HepG2 (cell line): ENCODE results near the gene EIF4G2. TPM values are rescaled to one million over a fixed set of nuclear protein-coding genes. Genes with fewer than 3 reads are reported as not detected.
A peak's percentile ranks its signal among the peaks of the same experiment; 100 is the strongest.

ENCODE experiments used
- ARID3A ChIP-seq: IDR thresholded peaks from 2 replicates; pipeline ENCODE4 v1.6.1; 2012; ENCODE audit warnings: low read depth, low read length, improper control_type of control experiment
- DR1 ChIP-seq: sonication (generic); formaldehyde crosslinking; IDR thresholded peaks from 2 replicates; pipeline ENCODE4 v1.8.0; 2021; ENCODE audit warnings: mild to moderate bottlenecking, missing genetic modification reagents, inconsistent platforms
- FOXK1 ChIP-seq: sonication (generic); formaldehyde crosslinking; IDR thresholded peaks from 2 replicates; pipeline ENCODE4 v1.4.0; 2020; ENCODE audit warnings: low read depth, missing genetic modification reagents, borderline replicate concordance
- HES4 ChIP-seq: sonication (generic); formaldehyde crosslinking; IDR thresholded peaks from 2 replicates; pipeline ENCODE4 v1.9.0; 2021; ENCODE audit warnings: mild to moderate bottlenecking, missing genetic modification reagents, borderline replicate concordance
- KDM5B ChIP-seq: sonication (generic); formaldehyde crosslinking; IDR thresholded peaks from 2 replicates; pipeline ENCODE4 v1.4.0; 2020; ENCODE audit warnings: missing genetic modification reagents, mild to moderate bottlenecking, borderline replicate concordance
- MED1 ChIP-seq: sonication (generic); formaldehyde crosslinking; IDR thresholded peaks from 2 replicates; pipeline ENCODE4 v1.4.0; 2020; ENCODE audit warnings: missing genetic modification reagents
- NR2F2 ChIP-seq: IDR thresholded peaks from 2 replicates; pipeline ENCODE4 v1.6.1; 2012; ENCODE audit warnings: low read depth, inconsistent platforms, borderline replicate concordance
- RXRA ChIP-seq: sonication (generic); formaldehyde crosslinking; IDR thresholded peaks from 2 replicates; pipeline ENCODE4 v1.5.1; 2020; ENCODE audit warnings: missing genetic modification reagents
- THAP7 ChIP-seq: sonication (generic); formaldehyde crosslinking; IDR thresholded peaks from 2 replicates; pipeline ENCODE4 v1.8.1; 2023; ENCODE audit warnings: mild to moderate bottlenecking, missing genetic modification reagents
- TSC22D2 ChIP-seq: sonication (generic); formaldehyde crosslinking; IDR thresholded peaks from 2 replicates; pipeline ENCODE4 v1.5.1; 2020; ENCODE audit warnings: missing genetic modification reagents, mild to moderate bottlenecking, borderline replicate concordance
- UBTF ChIP-seq: sonication (generic); formaldehyde crosslinking; IDR thresholded peaks from 2 replicates; pipeline ENCODE4 v1.4.0; 2020; ENCODE audit warnings: mild to moderate bottlenecking, missing genetic modification reagents
- ZNF10 ChIP-seq: sonication (generic); formaldehyde crosslinking; IDR thresholded peaks from 2 replicates; pipeline ENCODE4 v1.4.0; 2020; ENCODE audit warnings: mild to moderate bottlenecking, low read depth, missing genetic modification reagents, borderline replicate concordance
- ZNF572 ChIP-seq: sonication (generic); formaldehyde crosslinking; IDR thresholded peaks from 2 replicates; pipeline ENCODE4 v1.5.1; 2020; ENCODE audit warnings: mild to moderate bottlenecking, missing genetic modification reagents
- ZNF652 ChIP-seq: IDR thresholded peaks from 2 replicates; pipeline ENCODE4 v1.6.1; 2016; ENCODE audit warnings: low read depth, borderline replicate concordance
- ZNF678 ChIP-seq: sonication (generic); formaldehyde crosslinking; IDR thresholded peaks from 2 replicates; pipeline ENCODE4 v1.4.0; 2020; ENCODE audit warnings: mild to moderate bottlenecking, missing genetic modification reagents
- ZNF776 ChIP-seq: sonication (generic); formaldehyde crosslinking; IDR thresholded peaks from 2 replicates; pipeline ENCODE4 v1.4.0; 2020; ENCODE audit warnings: mild to moderate bottlenecking, missing genetic modification reagents
- polyA plus RNA-seq, 8 experiments: library from polyadenylated mRNA; depleted of rRNA in 3 of 8; stranded (reverse) in 7 of 8; unstranded in 1 of 8; fragments of >200 nt; fragmentation: Illumina TruSeq in 4 of 8; extraction: Trizol in 4 of 8; gene quantifications; 2 replicates each; pipeline versions ENCODE4 v1.2.1 to v1.2.3, GENCODE V29; 2011 to 2016; ENCODE audit warnings: low read depth in 4 of 8, missing spikeins in 1 of 8, mixed read lengths in 1 of 8; ENCODE audit not compliant: insufficient read depth in 1 of 8
- total RNA-seq, 5 experiments: library from RNA; depleted of rRNA; stranded (reverse); fragments of >200 nt; fragmentation: Illumina TruSeq; extraction: Trizol; gene quantifications; 2 replicates each; pipeline ENCODE4 v1.2.3, GENCODE V29; 2016; ENCODE audit warnings: low read depth in 1 of 5
- TF ChIP-seq, protein P1 (sequence below): sonication (generic); formaldehyde crosslinking; conservative IDR thresholded peaks from 2 replicates; pipeline ENCODE4 v1.8.0; 2022; ENCODE audit warnings: mild to moderate bottlenecking, moderate library complexity, missing genetic modification reagents
- TF ChIP-seq, protein P2 (sequence below): sonication (generic); formaldehyde crosslinking; IDR thresholded peaks from 2 replicates; pipeline ENCODE4 v1.8.0; 2023; ENCODE audit warnings: mild to moderate bottlenecking, missing genetic modification reagents
- TF ChIP-seq, protein P3 (sequence below): sonication (generic); formaldehyde crosslinking; IDR thresholded peaks from 2 replicates; pipeline ENCODE4 v1.4.0; 2020; ENCODE audit warnings: mild to moderate bottlenecking, missing genetic modification reagents

The EIF4G2 gene
- total and polyA plus RNA-seq, 2 of the 13 experiments (the other 11 are each of a cell fraction or from before 2014, with no cell fraction given): 362 to 546 TPM

DNA sequence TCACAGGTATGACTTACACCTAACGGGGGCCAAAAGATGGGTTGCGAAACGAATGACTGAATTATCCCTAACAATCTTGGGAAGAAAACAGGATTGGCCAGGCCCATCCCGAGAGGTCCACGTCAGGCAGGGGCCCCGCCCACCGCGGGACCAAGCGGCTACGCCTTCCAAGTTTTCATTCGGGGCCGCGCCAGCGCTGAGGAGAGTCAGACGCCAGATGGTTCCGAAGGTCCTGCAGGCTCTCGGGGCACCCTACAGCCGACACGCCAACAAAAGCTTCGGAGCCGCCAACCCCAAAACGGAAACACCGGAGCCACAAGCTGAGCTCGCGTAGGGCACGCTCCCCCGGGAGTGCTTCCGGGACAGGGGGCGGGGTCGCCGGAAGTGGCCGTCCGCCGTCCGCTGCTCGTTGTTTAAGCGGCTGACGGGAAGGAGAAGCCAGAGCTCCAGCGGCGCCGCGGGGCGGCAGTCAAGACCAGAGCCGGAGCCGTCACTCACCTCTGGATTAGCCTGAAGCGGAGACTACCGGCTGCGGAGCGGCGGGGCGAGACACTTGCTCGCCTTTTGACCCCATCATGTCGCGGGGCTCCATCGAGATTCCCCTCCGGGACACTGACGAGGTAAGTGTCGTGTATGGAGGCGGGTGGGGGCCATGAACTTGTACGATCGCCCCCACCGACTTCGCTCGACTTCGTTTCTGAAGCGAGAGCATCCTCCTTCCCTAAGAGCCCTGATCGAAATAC lies 57.7 kb downstream of the EIF4G2 start, which contains the start of gene CTR9 (continued):
- TF ChIP-seq MED1 (CRISPR knock-in tag) (peak; percentile 79), ARID3A (peak; percentile 42; the same call in 1 of the 2 replicates), ZNF652 (CRISPR knock-in tag) (no peak), ZNF776 (peak; percentile 74; the same call in 1 of the 2 replicates), HES4 (CRISPR knock-in tag) (peak; percentile 63; the same call in 1 of the 2 replicates), FOXK1 (CRISPR knock-in tag) (peak; percentile 92), DR1 (CRISPR knock-in tag) (peak; percentile 87), ZNF10 (no peak), KDM5B (CRISPR knock-in tag) (peak; percentile 70; the same call in 1 of the 2 replicates), RXRA (CRISPR knock-in tag) (peak; percentile 62; the same call in 1 of the 2 replicates), THAP7 (CRISPR knock-in tag) (peak; percentile 70; the same call in 1 of the 2 replicates), ZNF572 (peak; percentile 88; the same call in 1 of the 2 replicates), UBTF (CRISPR knock-in tag) (peak; percentile 94), ZNF678 (CRISPR knock-in tag) (no peak), TSC22D2 (CRISPR knock-in tag) (peak; percentile 43; the same call in 1 of the 2 replicates), NR2F2 (no peak)
- TF ChIP-seq, protein P1, sequence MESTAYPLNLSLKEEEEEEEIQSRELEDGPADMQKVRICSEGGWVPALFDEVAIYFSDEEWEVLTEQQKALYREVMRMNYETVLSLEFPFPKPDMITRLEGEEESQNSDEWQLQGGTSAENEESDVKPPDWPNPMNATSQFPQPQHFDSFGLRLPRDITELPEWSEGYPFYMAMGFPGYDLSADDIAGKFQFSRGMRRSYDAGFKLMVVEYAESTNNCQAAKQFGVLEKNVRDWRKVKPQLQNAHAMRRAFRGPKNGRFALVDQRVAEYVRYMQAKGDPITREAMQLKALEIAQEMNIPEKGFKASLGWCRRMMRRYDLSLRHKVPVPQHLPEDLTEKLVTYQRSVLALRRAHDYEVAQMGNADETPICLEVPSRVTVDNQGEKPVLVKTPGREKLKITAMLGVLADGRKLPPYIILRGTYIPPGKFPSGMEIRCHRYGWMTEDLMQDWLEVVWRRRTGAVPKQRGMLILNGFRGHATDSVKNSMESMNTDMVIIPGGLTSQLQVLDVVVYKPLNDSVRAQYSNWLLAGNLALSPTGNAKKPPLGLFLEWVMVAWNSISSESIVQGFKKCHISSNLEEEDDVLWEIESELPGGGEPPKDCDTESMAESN (CRISPR knock-in tag): peak; percentile 40; the same call in 1 of the 2 replicates
- TF ChIP-seq, protein P2, sequence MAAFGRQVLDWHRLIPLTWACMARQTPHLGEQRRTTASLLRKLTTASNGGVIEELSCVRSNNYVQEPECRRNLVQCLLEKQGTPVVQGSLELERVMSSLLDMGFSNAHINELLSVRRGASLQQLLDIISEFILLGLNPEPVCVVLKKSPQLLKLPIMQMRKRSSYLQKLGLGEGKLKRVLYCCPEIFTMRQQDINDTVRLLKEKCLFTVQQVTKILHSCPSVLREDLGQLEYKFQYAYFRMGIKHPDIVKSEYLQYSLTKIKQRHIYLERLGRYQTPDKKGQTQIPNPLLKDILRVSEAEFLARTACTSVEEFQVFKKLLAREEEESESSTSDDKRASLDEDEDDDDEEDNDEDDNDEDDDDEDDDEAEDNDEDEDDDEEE (CRISPR knock-in tag): no peak
- TF ChIP-seq, protein P3, sequence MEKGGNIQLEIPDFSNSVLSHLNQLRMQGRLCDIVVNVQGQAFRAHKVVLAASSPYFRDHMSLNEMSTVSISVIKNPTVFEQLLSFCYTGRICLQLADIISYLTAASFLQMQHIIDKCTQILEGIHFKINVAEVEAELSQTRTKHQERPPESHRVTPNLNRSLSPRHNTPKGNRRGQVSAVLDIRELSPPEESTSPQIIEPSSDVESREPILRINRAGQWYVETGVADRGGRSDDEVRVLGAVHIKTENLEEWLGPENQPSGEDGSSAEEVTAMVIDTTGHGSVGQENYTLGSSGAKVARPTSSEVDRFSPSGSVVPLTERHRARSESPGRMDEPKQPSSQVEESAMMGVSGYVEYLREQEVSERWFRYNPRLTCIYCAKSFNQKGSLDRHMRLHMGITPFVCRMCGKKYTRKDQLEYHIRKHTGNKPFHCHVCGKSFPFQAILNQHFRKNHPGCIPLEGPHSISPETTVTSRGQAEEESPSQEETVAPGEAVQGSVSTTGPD (CRISPR knock-in tag): no peak
